Left lung (tissue), 10 donors: ENCODE results near the gene SLC2A8. TPM values are rescaled to one million over a fixed set of nuclear protein-coding genes. Genes with fewer than 3 reads are reported as not detected.

Experiments used
- ATAC-seq: fragments of 200-7000 bp; cut with Tn5 transposase; one replicate; pipeline ENCODE4 v1.9.1; 2020; ENCODE audit warnings: moderate library complexity
- DNase-seq, 4 donors: peaks; one replicate each; pipeline ENCODE4 v3.0.0-alpha.2; 2013 to 2020
- H3K27ac ChIP-seq, 2 donors: fragments of 200-600 bp; sonication (generic) in 1 of 2; one replicate each; pipeline versions ENCODE4 v1.5.0 to v1.8.0; 2020 to 2021
- H3K27me3 ChIP-seq, 2 donors: fragments of 200-600 bp; sonication (generic) in 1 of 2; one replicate each; pipeline versions ENCODE4 v1.5.0 to v1.8.0; 2020 to 2021
- H3K36me3 ChIP-seq, 2 donors: fragments of 200-600 bp; sonication (generic) in 1 of 2; one replicate each; pipeline versions ENCODE4 v1.5.0 to v1.8.0; 2020 to 2021
- H3K4me1 ChIP-seq, 2 donors: fragments of 200-600 bp; one replicate each; pipeline ENCODE4 v1.8.0; 2021
- H3K4me3 ChIP-seq, 2 donors: fragments of 200-600 bp; sonication (generic) in 1 of 2; one replicate each; pipeline versions ENCODE4 v1.5.0 to v1.8.0; 2020 to 2021; ENCODE audit warnings: mild to moderate bottlenecking in 1 of 2
- H3K9me3 ChIP-seq, 2 donors: fragments of 200-600 bp; sonication (generic) in 1 of 2; one replicate each; pipeline versions ENCODE4 v1.5.0 to v1.8.0; 2020 to 2021
- CTCF ChIP-seq, 2 donors: fragments of 200-600 bp; sonication (generic) in 1 of 2; IDR thresholded peaks; one replicate each; pipeline versions ENCODE4 v1.5.0 to v1.8.0; 2021; ENCODE audit warnings: antibody characterized with exemption in 2 of 2
- intact Hi-C, 2 donors: fragments of 100-400 bp; cut with DNase I; formaldehyde crosslinking; loops; one replicate each; pipeline versions ENCODE4 v1.11.2 to v1.14.2; 2022
- polyA plus RNA-seq, 6 donors: library from polyadenylated mRNA; unstranded; fragments of 120-200 nt; gene quantifications; one replicate each; pipeline ENCODE4 v1.2.1, GENCODE V29; 2013; ENCODE audit not compliant: insufficient read length in 6 of 6
- total RNA-seq, 2 donors: library from RNA; stranded (reverse); fragmentation: NEBNext Ultra II Directional; extraction: Animal tissue kit (Norgen Biotek cat#: 25700); gene quantifications; one replicate each; pipeline ENCODE4 v1.2.1, GENCODE V29; 2021
- donor health status: DM: no; HTN: yes; CAD: no.
- donor health status: DM: no; HTN: no; CAD: no.

Gene SLC2A8
- total and polyA plus RNA-seq, 8 donors: 18.6 to 24.2 (median 21.6) TPM

GRCh38 chr9:127386981-127387380, 10.0 kb upstream of the SLC2A8 start:
- Histone ChIP-seq H3K4me1 (peaks cover 4 to 15% of the 10 kb centered on the region in 2 donors), H3K9me3 (no peaks in the 10 kb centered on the region), H3K4me3 (no peak overlapping the region), H3K36me3 (no peaks in the 10 kb centered on the region), H3K27me3 (no peaks in the 10 kb centered on the region), H3K27ac (no peak overlapping the region)
- intact Hi-C loops: no loop called here
- ATAC-seq (no peak), DNase-seq (no peak)
- TF ChIP-seq CTCF (IDR thresholded peaks at IDR 0.05): no peak

GRCh38 chr9:127388037-127388855, 8.7 kb upstream of the SLC2A8 start:
- Histone ChIP-seq H3K9me3 (no peaks in the 10 kb centered on the region), H3K4me1 (peaks cover 4 to 15% of the 10 kb centered on the region in 2 donors), H3K27me3 (no peaks in the 10 kb centered on the region), H3K36me3 (no peaks in the 10 kb centered on the region), H3K27ac (peak overlapping the region in 1 of 2 donors; percentile 39), H3K4me3 (no peak overlapping the region)
- DNase-seq (peak in 2 of 4 donors; percentile 26 to 60), ATAC-seq (peak; percentile 86)
- intact Hi-C loops: no loop called here
- no peak for TF ChIP-seq CTCF (IDR thresholded peaks at IDR 0.05)

- Histone ChIP-seq H3K36me3 (no peaks in the 10 kb centered on the region), H3K4me3 (no peak overlapping the region), H3K27ac (peak overlapping the region in 1 of 2 donors; percentile 39), H3K4me1 (peaks cover 4 to 15% of the 10 kb centered on the region in 2 donors), H3K9me3 (no peaks in the 10 kb centered on the region), H3K27me3 (no peaks in the 10 kb centered on the region)
- ATAC-seq (no peak), DNase-seq (no peak)
- TF ChIP-seq CTCF (IDR thresholded peaks at IDR 0.05): no peak
- intact Hi-C loops: no loop called here
Measured at GRCh38 chr9:127388856-127389238, 8.1 kb upstream of the SLC2A8 start.

GRCh38 chr9:127389381-127390247, 7.4 kb upstream of the SLC2A8 start:
- no peaks in the 10 kb centered on the region for H3K9me3 ChIP-seq
- TF ChIP-seq CTCF (IDR thresholded peaks at IDR 0.05): no peak
- H3K27me3 ChIP-seq: no peaks in the 10 kb centered on the region
- H3K4me1 ChIP-seq: peaks cover 4 to 15% of the 10 kb centered on the region in 2 donors
- no peaks in the 10 kb centered on the region for H3K36me3 ChIP-seq
- intact Hi-C loops: no loop called here
- DNase-seq (no peak), ATAC-seq (no peak)
- H3K4me3 ChIP-seq: no peak overlapping the region
- H3K27ac ChIP-seq: no peak overlapping the region

- no peak for DNase-seq
- no peak for TF ChIP-seq CTCF (IDR thresholded peaks at IDR 0.05)
- intact Hi-C loops: no loop called here
Measured at GRCh38 chr9:127390248-127390545, 6.8 kb upstream of the SLC2A8 start.

More at GRCh38 chr9:127390248-127390545, 6.8 kb upstream of the SLC2A8 start:
- no peak for ATAC-seq
- Histone ChIP-seq H3K27me3 (no peaks in the 10 kb centered on the region), H3K27ac (no peak overlapping the region), H3K36me3 (no peaks in the 10 kb centered on the region), H3K9me3 (no peaks in the 10 kb centered on the region), H3K4me1 (peaks cover 4 to 15% of the 10 kb centered on the region in 2 donors), H3K4me3 (no peak overlapping the region)
